22Rv1 (cell line): ENCODE results near the gene MORN1.

Experiments
- H3K27ac ChIP-seq: fragments of 450-650 bp; 2 replicates; pipeline ENCODE4 v1.5.1; 2017
- CTCF ChIP-seq: fragments of 450-650 bp; IDR thresholded peaks from 2 replicates; pipeline ENCODE4 v1.5.1; 2017; ENCODE audit warnings: mild to moderate bottlenecking
- ZFX ChIP-seq: fragments of 450-650 bp; IDR thresholded peaks from 2 replicates; pipeline ENCODE4 v1.6.1; 2017; ENCODE audit warnings: antibody characterized with exemption, borderline replicate concordance

MORN1 gene

GRCh38 chr1:2286923-2287322 lies 104.4 kb downstream of the MORN1 start:
- no peak overlapping the region for H3K27ac ChIP-seq
- TF ChIP-seq CTCF: no peak
- no peak for TF ChIP-seq ZFX

GRCh38 chr1:2284932-2285331 lies 106.4 kb downstream of the MORN1 start:
- no peak overlapping the region for H3K27ac ChIP-seq

GRCh38 chr1:2283991-2284895 lies 107.1 kb downstream of the MORN1 start:
- no peak for TF ChIP-seq CTCF
- TF ChIP-seq ZFX: no peak
- H3K27ac ChIP-seq: no peak overlapping the region

More at GRCh38 chr1:2284932-2285331, 106.4 kb downstream of the MORN1 start:
- TF ChIP-seq ZFX (no peak), CTCF (no peak)

- no peak overlapping the region for H3K27ac ChIP-seq
- TF ChIP-seq ZFX (no peak), CTCF (no peak)
Observed at GRCh38 chr1:2283371-2283990, 107.9 kb downstream of the MORN1 start.

GRCh38 chr1:2282556-2283270 lies 108.6 kb downstream of the MORN1 start:
- no peak overlapping the region for H3K27ac ChIP-seq
- TF ChIP-seq ZFX: no peak
- TF ChIP-seq CTCF: no peak

- H3K27ac ChIP-seq: no peak overlapping the region
- no peak for TF ChIP-seq CTCF
Observed at GRCh38 chr1:2279817-2280216, 111.5 kb downstream of the MORN1 start.
